NCI-H345 (cell line): Measurements from ENCODE around the gene DPEP1.

ENCODE experiments used
- DNase-seq: peaks from one replicate; lab custom pipeline; 2025; lab: John Stamatoyannopoulos, UW

The DPEP1 gene

GRCh38 chr16:89687092-89687940 lies 73.9 kb downstream of the DPEP1 start:
- peak; percentile 57 for DNase-seq
